Amygdala (tissue), 56 donors: Measurements from ENCODE around the gene CLDN5.

Source experiments
- DNase-seq, 56 donors: peaks; one replicate each; lab custom pipeline; 2025; lab: John Stamatoyannopoulos, UW

Gene CLDN5

DNA sequence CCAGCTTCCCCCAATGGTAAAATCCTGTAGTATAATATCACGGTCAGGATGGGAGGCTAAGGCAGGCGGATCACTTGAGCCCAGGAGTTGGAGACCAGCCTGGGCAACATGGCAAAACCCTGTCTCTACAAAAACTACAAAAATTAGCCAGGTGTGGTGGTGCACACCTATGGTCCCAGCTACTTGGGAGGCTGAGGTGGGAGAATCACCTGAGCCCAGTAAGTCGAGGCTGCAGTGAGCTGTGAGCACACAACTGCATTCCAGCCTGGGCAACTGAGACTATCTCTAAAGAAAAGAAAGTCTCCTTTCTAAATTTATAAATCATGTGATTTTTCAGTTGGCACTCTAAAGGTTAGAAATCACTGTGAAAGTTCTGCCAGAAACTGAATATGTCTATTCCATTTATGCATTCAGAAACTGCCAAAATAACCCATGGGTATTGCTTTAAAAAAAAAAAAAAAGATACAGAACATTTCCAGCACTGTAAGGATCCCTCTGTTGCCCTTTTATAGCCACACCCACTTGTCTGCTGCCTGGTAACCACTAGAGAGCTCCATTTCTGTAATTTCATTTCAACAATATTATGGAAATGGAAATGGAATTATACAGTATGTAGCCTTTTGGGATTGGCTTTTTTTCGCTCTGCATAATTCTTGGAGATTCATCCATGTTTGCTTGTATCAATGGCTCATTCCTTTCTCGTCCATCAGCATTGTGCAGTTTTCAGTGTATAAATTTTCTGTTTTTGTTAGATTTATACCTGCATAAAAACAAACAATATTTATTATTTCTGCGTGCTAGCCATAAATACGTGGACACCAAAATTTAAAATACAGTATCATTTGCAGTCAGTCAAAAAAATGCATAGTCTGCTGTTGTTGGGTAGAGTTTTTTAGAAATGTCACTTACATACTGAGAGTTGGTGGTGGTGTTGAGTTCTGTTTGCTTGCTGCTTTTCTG lies 35.0 kb downstream of the CLDN5 start:
- DNase-seq = no peak

DNA sequence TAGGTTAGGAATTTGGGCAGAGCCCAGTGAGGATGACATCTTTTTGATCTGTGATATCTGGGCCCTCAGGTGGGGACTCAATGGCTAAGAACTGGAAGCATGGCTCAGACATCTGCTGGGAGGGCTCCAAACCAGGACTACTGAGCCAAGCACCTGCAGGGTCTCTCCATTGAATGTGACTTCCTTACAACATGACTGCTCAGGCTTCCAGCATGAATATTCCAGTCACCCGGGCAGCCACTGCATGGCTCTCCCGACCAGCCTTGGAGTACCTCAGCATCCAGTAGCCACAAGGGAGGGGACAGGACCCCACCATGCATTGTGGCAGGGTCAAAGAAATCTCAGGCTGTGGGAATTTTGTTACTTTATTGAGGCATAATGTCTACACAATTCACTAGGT lies 35.9 kb downstream of the CLDN5 start:
- no peak for DNase-seq

DNA sequence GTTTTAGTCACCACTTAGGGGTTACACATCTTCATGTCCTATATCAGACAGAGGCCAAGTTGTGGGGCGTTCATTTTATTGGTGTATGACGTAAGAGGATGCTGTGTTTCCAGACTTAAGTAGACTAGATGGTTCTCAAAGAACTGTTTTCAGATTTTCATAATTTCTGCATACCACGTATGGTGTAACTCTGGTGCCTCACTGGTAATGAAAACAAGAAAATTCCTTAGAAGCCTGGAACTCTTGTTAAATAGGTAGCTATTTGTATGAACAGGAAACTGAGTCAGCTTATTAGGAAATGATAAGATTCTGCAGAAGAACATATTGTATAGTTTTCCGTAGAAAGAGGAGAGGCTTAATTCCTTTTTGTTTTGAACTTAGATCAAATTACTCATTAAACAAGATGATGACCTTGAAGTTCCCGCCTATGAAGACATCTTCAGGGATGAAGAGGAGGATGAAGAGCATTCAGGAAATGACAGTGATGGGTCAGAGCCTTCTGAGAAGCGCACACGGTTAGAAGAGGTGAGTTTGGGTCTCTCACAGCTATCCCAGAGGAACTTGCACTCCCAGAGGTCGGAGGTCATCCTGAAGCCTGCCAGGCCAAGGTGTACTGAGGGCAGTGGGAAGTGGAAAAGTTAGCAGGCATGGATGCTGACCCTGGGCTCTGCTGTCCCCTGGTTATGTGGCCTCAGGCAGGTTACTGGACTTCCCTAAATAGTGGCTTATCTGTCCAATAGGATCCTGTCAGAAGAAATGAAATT lies 40.5 kb downstream of the CLDN5 start:
- DNase-seq = no peak

DNA sequence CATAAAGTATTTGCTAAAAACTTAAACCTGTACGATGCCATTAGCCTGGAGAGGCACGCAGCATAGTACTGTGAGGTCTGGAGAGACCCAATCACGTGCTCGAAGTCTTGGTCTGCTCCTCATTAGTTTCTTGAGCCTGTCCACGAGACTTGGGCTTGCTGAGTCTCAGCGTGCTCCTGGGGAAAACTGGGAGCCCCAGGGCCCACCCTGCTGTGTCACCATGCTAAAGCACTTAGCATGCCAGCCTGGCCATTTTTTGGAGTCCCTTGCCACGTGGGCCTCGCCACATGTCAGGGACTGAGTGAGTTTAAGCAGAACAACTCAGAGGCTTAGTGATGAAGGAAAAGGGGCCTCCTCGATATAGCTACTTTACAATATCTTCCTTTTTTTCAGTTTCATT lies 41.9 kb downstream of the CLDN5 start:
- no peak for DNase-seq

DNA sequence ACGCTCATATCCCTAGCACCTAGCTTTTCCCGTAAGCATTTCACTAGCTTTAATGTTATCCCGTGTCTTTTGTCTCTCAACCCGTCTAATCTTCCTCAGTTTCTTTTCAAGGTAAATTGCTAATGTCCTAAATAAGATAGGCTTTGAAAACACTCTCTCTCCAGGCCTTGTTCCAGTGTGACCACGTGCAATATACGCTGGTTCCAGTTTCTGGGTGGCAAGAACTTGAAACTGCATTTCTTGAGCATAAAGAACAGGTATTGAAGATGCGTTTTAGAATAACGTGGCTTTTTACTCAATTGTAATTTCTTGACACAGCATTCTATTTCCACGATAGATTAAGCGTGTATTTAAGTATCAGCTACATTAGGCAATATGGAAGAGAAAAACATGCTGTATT lies 43.4 kb downstream of the CLDN5 start:
- no peak for DNase-seq

DNA sequence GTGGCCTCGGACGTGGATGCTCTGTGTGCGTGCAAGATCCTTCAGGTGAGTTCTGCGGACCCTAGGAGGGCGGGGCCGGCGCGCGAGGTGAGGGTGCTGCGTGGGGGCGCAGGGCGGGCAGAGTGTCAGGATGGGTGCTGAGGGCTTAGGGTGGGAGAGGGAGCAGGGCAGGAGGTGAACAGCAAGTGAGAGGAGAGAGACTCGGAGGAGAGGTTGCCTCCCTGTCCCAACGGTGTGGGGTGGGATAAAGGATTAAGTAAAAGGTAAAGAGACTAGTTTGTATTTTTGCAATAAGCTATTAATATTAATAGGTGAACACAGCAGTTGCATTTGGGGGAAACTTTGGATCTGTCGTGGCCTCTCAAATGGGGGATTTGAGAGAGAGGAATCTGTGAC lies 44.0 kb downstream of the CLDN5 start:
- DNase-seq = no peak

DNA sequence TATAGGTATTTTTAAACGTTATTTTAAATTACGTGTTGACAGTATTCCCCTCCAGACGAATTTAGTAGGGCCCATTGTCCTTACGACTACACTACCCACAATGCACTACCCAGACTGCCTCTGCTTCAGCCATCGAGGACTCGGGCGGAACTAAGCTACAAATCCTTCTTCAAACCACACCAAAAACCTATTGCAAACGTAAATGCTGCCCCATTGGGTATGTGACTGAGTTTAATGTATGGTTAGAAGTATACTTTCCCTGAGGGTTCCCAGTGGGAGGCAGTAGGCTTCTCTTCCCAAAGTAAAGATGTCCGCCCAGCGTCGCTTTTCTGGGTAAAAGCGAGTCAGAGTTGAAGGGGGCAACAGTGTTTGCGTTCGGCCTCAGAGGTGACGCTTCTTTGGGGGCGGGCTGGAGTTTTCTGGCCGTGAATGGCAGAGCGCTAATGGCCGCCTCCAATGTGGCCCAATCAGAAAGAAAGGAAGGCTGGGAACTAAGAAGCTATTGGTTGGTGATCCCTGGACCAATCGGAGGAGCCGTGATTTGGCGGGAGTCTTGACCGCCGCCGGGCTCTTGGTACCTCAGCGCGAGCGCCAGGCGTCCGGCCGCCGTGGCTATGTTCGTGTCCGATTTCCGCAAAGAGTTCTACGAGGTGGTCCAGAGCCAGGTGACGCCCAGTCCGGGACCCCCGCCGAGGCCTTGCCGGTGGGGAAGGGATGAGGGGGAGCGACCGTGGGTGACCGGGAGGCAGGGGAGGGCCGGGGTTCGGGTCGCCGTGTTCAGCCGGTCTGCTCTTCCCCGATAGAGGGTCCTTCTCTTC lies 44.6 kb downstream of the CLDN5 start, which contains the start of gene CDC45:
CDC45 (plus strand) TSS at position 566 of the 818 bp plus-strand sequence; CDS start at position 615, 49 bp downstream.
- peak; percentile 52 to 99 (median 95) for DNase-seq

DNA sequence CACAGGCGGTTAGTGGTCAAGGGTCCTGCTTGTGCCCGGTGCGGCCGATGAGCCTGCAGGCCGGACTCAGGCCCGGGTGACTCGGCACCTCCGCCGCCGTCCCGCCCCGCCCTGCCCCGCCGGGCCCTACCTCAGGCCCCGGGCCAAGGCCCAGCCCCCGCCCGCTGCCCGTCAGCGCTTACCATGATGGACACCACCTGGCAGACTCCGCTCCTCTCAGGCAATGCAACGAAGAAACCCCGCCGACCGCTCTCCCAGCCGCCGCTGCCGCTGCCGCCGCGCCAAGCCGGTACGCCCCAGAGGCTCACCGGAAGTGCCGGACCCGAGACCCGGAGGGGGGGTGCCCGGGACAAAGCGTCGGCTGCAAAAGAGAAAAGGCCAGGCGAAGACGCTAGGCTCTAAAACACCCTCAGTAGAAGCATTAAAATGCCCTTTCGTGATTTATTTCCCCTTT lies 45.3 kb downstream of the CLDN5 start, which contains the start of gene UFD1:
UFD1 (minus strand) TSS at position 293 of the 454 bp plus-strand sequence; CDS start at position 185, 108 bp downstream.
- peak; percentile 12 to 87 (median 74) for DNase-seq

DNA sequence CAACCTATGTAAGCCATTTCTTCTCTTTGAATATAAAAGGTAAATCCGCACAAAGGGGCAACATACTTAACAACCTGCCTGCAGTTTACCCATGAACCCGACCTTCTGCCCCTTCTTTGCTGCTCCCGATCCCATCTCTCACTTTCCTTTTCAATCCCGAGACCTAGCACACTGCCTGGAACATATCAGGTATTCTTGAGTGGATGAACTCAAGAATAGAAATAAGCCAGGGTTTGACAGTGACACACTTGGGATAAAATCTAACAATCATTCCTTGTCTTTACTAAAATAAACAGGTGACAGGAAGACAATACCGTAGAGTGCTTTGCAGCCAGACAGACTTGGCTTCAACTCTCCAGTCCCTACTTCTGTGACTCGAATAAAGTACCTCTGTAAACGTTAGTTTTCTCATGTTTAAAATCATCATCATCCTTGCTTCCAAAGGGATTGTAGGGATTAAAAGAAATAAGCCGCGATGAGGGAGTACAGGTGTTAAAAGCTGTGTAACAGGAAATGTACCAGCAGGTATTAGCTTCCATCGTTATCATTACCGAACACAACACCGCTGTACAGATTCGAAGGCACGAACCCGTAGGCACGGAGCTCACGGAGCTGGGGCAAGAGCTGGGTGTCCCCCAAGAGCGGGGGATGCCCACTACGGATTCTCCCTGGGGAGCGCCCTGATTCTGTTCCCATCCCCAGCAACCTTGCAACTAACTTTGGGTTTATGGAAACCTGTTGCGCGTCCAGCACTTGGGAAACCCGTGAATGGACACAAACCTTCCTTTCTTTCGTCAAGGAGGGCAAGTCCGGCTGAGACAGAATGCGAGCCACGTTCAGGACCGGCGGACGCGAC lies 45.9 kb downstream of the CLDN5 start:
- peak in 2 of 56 donors; percentile 28 to 43 for DNase-seq

DNA sequence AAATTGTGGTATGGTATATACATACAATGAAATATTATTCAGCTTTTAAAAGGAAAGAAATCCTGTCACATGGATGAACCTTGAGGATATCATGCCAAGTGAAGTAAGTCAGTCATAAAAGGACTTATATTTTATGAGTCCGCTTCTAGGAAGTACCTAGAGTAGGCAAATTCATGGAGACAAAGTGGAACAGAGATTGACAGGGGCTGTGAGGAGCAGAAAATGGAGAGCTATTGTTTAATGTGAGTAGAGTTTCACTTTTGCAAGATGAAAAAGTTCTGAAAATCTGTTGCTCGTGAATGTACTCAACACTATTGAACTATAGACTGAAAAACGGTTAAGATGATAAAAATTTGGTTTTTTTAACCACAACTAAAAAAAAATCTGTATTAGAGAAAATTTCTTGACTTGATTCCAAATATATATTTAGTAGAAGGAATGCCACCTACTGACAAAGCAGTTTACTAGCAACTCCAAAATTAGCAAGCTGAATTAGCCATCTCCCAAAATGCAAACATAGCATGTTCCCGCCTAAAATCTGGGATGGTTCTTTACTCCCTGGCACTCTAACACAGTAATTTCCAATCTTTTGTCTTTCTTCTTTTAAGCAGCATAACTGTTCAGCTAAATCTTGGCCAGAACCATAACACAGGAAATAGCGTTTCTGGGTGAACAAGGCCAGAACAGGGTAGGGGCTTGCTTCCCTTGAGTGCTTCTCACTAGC lies 46.7 kb downstream of the CLDN5 start:
- DNase-seq = no peak

DNA sequence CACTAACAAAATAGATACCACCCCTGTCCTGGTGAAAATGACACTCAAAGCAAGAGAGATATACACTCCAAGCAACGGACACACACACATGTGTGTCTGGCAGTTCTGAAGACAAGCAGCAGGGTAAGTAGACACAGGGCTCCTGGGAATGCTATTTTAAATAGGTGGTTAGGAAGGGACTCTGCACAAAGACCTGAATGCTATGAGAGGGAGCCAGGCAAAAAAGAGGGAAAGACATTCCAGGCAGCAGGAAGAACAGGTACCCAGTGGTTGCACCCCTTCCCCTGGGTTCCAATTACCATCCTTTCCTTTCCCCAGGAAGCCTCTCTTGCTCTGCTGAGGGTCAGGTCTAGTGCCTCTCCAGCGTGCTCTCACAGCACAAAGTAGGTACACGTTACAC lies 48.2 kb downstream of the CLDN5 start:
- no peak for DNase-seq

DNA sequence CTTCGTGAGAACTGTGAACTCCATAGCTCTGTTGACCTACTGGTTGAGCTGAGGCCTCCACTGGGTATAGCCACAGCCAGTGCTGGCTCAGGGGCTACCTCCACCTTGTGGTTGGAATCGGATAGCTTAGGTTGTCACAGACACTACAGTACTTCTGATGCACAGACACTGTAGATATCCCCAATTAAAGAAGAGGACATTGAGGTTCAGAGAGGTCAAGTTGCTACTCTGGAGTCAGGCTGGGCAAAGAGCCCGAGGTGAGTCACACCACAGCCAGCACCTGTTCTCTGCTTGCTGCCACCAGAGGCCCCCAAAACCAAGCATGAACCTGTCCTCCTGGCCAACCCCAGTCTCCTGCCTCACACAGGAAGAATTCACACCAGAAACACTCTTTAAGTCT lies 50.6 kb downstream of the CLDN5 start:
- no peak for DNase-seq
